K562 (cell line): ENCODE data around the gene GAB2. TPM values are rescaled to one million over a fixed set of nuclear protein-coding genes. Genes with fewer than 3 reads are reported as not detected.

Source experiments
- ATAC-seq: fragments of 200-7000 bp; cut with Tn5 transposase; 3 replicates; pipeline ENCODE4 v1.9.1; 2020; ENCODE audit warnings: moderate library complexity
- BruUV-seq: library from RNA; stranded (reverse); fragments of 400-500 nt; replicated peaks from 2 replicates; lab custom pipeline; 2021; lab: Mats Ljungman, UMichigan
- CTCF ChIA-PET: fragments of 300-600 bp; formaldehyde crosslinking; extraction: SDS; loops from one replicate; lab custom pipeline; 2021; ENCODE audit warnings: low intra/inter-chr PET ratio; lab: Yijun Ruan, JAX
- POLR2A ChIA-PET: fragments of 300-600, 350-650 bp; sonication (Branson Sonifier 250); formaldehyde crosslinking; extraction: SDS; loops from one replicate; lab custom pipeline; 2021; ENCODE audit warnings: antibody characterized with exemption, inconsistent platforms; lab: Yijun Ruan, JAX
- DNase-seq, 4 experiments: peaks; one replicate each; pipeline versions ENCODE4 v3.0.0 to v3.0.0-alpha.2; 2011 to 2018; ENCODE audit warnings: low spot score in 3 of 4, mixed read lengths in 3 of 4; ENCODE audit errors: extremely low read depth in 1 of 4
- FAIRE-seq: peaks from 2 replicates; lab custom pipeline; 2011; peaks lifted over from hg19 to GRCh38; lab: Jason Lieb, UNC
- H2AFZ ChIP-seq: 2 replicates; pipeline ENCODE4 v1.6.0; 2011; ENCODE audit warnings: low read depth, low read length, control low read depth, inconsistent platforms
- H3K27ac ChIP-seq: fragments of 200-600 bp; 3 replicates; pipeline ENCODE4 v1.8.0; 2011; ENCODE audit warnings: low read depth, mild to moderate bottlenecking, control low read depth, inconsistent platforms, low read length, moderate library complexity, mixed read lengths; ENCODE audit errors: extremely low read depth
- H3K27me3 ChIP-seq, 2 experiments: fragments of 300-600 bp in 1 of 2; 2 replicates in 1 of 2; 3 replicates in 1 of 2; pipeline versions ENCODE4 v1.6.0 to v1.8.0; 2011; ENCODE audit warnings: inconsistent platforms in 2 of 2, low read length in 2 of 2, mild to moderate bottlenecking in 1 of 2, mixed read lengths in 1 of 2, moderate library complexity in 1 of 2; ENCODE audit not compliant: control insufficient read depth in 2 of 2, insufficient read depth in 2 of 2
- H3K36me3 ChIP-seq: fragments of 300-600 bp; 3 replicates; pipeline ENCODE4 v1.8.0; 2011; ENCODE audit warnings: mild to moderate bottlenecking, low read length, inconsistent platforms; ENCODE audit not compliant: control insufficient read depth, insufficient read depth
- H3K4me1 ChIP-seq, 2 experiments: fragments of 200-600 bp in 1 of 2; replicated peaks in 1 of 2; 2 replicates in 1 of 2; 3 replicates in 1 of 2; pipeline versions ENCODE4 v1.5.1 to v1.8.0; 2011; ENCODE audit warnings: inconsistent platforms in 2 of 2, low read length in 2 of 2, mild to moderate bottlenecking in 1 of 2, mixed read lengths in 1 of 2, moderate library complexity in 1 of 2; ENCODE audit not compliant: control insufficient read depth in 2 of 2, insufficient read depth in 2 of 2
- H3K4me2 ChIP-seq: 2 replicates; pipeline ENCODE4 v1.6.1; 2011; ENCODE audit warnings: low read length, control low read depth, inconsistent platforms, mixed read lengths; ENCODE audit not compliant: insufficient read depth
- H3K4me3 ChIP-seq: fragments of 200-600 bp; sonication (generic), shearing (Covaris generic); 2 replicates; pipeline ENCODE4 v1.5.1; 2016; ENCODE audit warnings: control low read depth, inconsistent platforms
- H3K79me2 ChIP-seq: fragments of 200-600 bp; 3 replicates; pipeline ENCODE4 v1.8.0; 2011; ENCODE audit warnings: low read length, inconsistent platforms; ENCODE audit not compliant: control insufficient read depth, insufficient read depth
- H3K9ac ChIP-seq, 2 experiments: 2 replicates each; pipeline versions ENCODE4 v1.6.0 to v1.6.1; 2011; ENCODE audit warnings: low read depth in 2 of 2, low read length in 2 of 2, control low read depth in 1 of 2, inconsistent platforms in 1 of 2, mild to moderate bottlenecking in 1 of 2, mixed read lengths in 1 of 2; ENCODE audit not compliant: insufficient read depth in 1 of 2
- H3K9me1 ChIP-seq: one replicate; pipeline ENCODE4 v1.6.0; 2011; ENCODE audit warnings: inconsistent platforms, mild to moderate bottlenecking, low read length, moderate library complexity; ENCODE audit not compliant: control insufficient read depth, insufficient read depth
- H3K9me3 ChIP-seq: replicated peaks from 2 replicates; pipeline ENCODE4 v1.5.1; 2011; ENCODE audit warnings: low read depth, low read length, inconsistent platforms; ENCODE audit not compliant: control insufficient read depth, insufficient read depth
- H4K20me1 ChIP-seq: replicated peaks from 2 replicates; pipeline ENCODE4 v1.6.1; 2011; ENCODE audit warnings: low read length, inconsistent platforms, mixed read lengths; ENCODE audit not compliant: control insufficient read depth, insufficient read depth
- RBFOX2 ChIP-seq: fragments of 200-400 bp; formaldehyde crosslinking; IDR thresholded peaks from 2 replicates; pipeline ENCODE4 v1.6.1; 2017; ENCODE audit warnings: low read depth, mild to moderate bottlenecking, low read length, moderate library complexity
- SPI1 ChIP-seq: IDR thresholded peaks from 2 replicates; pipeline ENCODE4 v1.6.1; 2011; ENCODE audit warnings: low read depth, low read length, control low read depth, borderline replicate concordance
- ZNF778 ChIP-seq: fragments of 450-650 bp; formaldehyde crosslinking; IDR thresholded peaks from 2 replicates; pipeline ENCODE4 v1.4.0; 2020; ENCODE audit warnings: mild to moderate bottlenecking, moderate library complexity
- WGBS: fragments of 100-300 bp; shearing (Covaris generic); methylation state at CpG from one replicate; pipeline ENCODE4 v1.1.6; 2016; ENCODE audit warnings: low coverage, mixed read lengths; ENCODE audit not compliant: insufficient coverage; ENCODE audit errors: missing lambda C conversion rate; 5-methylcytosine and 5-hydroxymethylcytosine counted together
- in situ Hi-C: fragments of 300-500 bp; cut with MboI; formaldehyde crosslinking; loops from 4 replicates; pipeline ENCODE4 v1.15.0; 2018; ENCODE audit warnings: inconsistent platforms, mixed read lengths
- intact Hi-C: fragments of 100-400 bp; cut with micrococcal nuclease; formaldehyde crosslinking; loops from 2 replicates; pipeline ENCODE4 v1.14.2; 2022
- polyA plus RNA-seq, 8 experiments: library from polyadenylated mRNA; depleted of rRNA in 4 of 8; stranded (reverse) in 5 of 8; unstranded in 3 of 8; fragments of >200 nt; fragmentation: Nextera tagmentation in 2 of 8; fragmentation: Illumina TruSeq in 1 of 8; extraction: Ambion mirVana in 2 of 8; extraction: Trizol in 1 of 8; gene quantifications; 2 replicates each; pipeline versions ENCODE4 v1.2.1 to v1.2.3, GENCODE V29; 2011 to 2014; ENCODE audit warnings: inconsistent platforms in 1 of 8, missing spikeins in 1 of 8
- total RNA-seq, 7 experiments: library from RNA; depleted of rRNA in 6 of 7; stranded (reverse); fragments of >200 nt in 6 of 7; fragmentation: Illumina TruSeq in 2 of 7; extraction: Trizol in 2 of 7; gene quantifications; 2 replicates each; pipeline versions ENCODE4 v1.2.1 to v1.2.3, GENCODE V29; 2011 to 2021; ENCODE audit warnings: low replicate concordance in 1 of 7
- TF ChIP-seq, protein P1 (sequence below): fragments of 150-350 bp; conservative IDR thresholded peaks from 2 replicates; pipeline ENCODE4 v1.6.1; 2014; ENCODE audit warnings: low read length

GAB2 gene
- total and polyA plus RNA-seq, 9 of the 15 experiments (the other 6 are each of a cell fraction or from before 2014, with no cell fraction given), result 2.3 to 35.2 (median 16.1) TPM

DNA sequence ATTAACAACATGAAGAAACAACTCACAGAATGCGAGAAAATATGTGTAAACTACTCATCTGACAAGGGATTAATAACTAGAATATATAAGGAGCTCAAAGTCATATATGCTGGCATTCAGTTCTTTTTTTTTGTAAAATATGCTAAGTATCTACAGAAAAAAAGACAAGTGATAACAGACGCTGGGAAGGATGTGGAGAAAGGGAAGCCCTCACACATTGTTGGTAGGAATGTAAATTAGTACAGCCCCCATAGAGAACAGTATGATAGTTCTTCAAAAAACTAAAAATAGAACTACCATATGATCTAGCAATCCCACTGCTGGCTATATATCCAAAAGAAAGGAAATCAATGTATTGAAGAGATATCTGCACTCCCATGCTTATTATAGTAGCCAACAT lies 13.8 kb downstream of the GAB2 start (continued):
- TF ChIP-seq, protein P1, sequence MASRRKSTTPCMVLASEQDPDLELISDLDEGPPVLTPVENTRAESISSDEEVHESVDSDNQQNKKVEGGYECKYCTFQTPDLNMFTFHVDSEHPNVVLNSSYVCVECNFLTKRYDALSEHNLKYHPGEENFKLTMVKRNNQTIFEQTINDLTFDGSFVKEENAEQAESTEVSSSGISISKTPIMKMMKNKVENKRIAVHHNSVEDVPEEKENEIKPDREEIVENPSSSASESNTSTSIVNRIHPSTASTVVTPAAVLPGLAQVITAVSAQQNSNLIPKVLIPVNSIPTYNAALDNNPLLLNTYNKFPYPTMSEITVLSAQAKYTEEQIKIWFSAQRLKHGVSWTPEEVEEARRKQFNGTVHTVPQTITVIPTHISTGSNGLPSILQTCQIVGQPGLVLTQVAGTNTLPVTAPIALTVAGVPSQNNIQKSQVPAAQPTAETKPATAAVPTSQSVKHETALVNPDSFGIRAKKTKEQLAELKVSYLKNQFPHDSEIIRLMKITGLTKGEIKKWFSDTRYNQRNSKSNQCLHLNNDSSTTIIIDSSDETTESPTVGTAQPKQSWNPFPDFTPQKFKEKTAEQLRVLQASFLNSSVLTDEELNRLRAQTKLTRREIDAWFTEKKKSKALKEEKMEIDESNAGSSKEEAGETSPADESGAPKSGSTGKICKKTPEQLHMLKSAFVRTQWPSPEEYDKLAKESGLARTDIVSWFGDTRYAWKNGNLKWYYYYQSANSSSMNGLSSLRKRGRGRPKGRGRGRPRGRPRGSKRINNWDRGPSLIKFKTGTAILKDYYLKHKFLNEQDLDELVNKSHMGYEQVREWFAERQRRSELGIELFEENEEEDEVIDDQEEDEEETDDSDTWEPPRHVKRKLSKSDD, result no peak
- TF ChIP-seq, all 486 proteins: peak for 0

DNA sequence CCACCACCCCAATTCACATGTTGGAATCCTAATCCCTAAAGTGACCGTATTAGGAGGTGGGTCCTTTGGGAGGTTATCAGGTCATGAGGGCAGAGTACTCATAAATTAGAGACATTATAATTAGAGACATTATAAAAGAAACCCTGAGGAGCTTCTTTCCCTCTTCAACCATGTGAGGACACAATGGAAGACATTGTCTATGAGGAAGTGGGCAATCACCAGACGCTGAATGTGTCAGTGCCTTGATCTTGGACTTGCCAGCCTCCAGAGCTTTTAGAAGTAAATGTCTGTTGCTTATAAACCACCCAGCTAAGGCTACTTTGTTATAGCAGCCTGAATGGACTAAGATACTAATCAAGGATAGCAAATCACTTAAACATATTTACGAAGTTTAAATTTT lies 14.8 kb downstream of the GAB2 start:
- H3K36me3 ChIP-seq, result peaks cover 10% of the 10 kb centered on the region; the same call in 2 of the 3 replicates
- no peak overlapping the region for H3K27ac ChIP-seq
- no peaks in the 10 kb centered on the region for H3K9me3 ChIP-seq
- WGBS, result 88% methylated on average over 3 of the region's 3 CpGs
- FAIRE-seq (no peak), DNase-seq (no peak), ATAC-seq (no peak)
- no peak overlapping the region for H3K4me2 ChIP-seq
- no peaks in the 10 kb centered on the region for H4K20me1 ChIP-seq
- H3K4me1 ChIP-seq, result peaks cover 16 to 37% of the 10 kb centered on the region in 2 experiments
- CTCF ChIA-PET, result no interaction called here
- no peaks in the 10 kb centered on the region for H3K9me1 ChIP-seq
- TF ChIP-seq ZNF778 (CRISPR knock-in tag), result no peak
- TF ChIP-seq SPI1, result peak; percentile 35; the same call in 1 of the 2 replicates
- TF ChIP-seq RBFOX2, result no peak
- peaks cover 92% of the 10 kb centered on the region for H3K79me2 ChIP-seq
- POLR2A ChIA-PET, result interaction anchor here (0.6 to 1.4 kb wide), 2 partner anchors 10 to 30 kb away, joined by 3 to 5 read pairs; no protein-coding TSS in a partner anchor
- H2AFZ ChIP-seq, result no peak overlapping the region
- BruUV-seq, result no TSS peak
- no peak overlapping the region for H3K9ac ChIP-seq
- H3K4me3 ChIP-seq, result no peak overlapping the region
- intact Hi-C loops, result no loop called here
- in situ Hi-C loops, result no loop called here
- no peaks in the 10 kb centered on the region for H3K27me3 ChIP-seq
